Endothelial cell of umbilical vein (primary cell): ENCODE data around the gene THBD. TPM values are rescaled to one million over a fixed set of nuclear protein-coding genes. Genes with fewer than 3 reads are reported as not detected.

Source experiments
- BruUV-seq: library from RNA; stranded (reverse); fragments of 400-500 nt; replicated peaks from 2 replicates; lab custom pipeline; 2021; lab: Mats Ljungman, UMichigan
- CTCF ChIA-PET: fragments of 300-600, 350-600 bp; sonication (Branson Sonifier 250); formaldehyde crosslinking; loops from one replicate; lab custom pipeline; 2021; ENCODE audit warnings: antibody characterized with exemption, inconsistent platforms; lab: Charles Lee
- POLR2A ChIA-PET: fragments of 300-600, 350-600 bp; sonication (Branson Sonifier 250); formaldehyde crosslinking; loops from one replicate; lab custom pipeline; 2021; ENCODE audit warnings: antibody characterized with exemption, inconsistent platforms; lab: Charles Lee
- DNase-seq: peaks from one replicate; pipeline ENCODE4 v3.0.0-alpha.2; 2011; ENCODE audit warnings: low read depth, low spot score
- FAIRE-seq: peaks from 2 replicates; lab custom pipeline; 2011; peaks lifted over from hg19 to GRCh38; lab: Jason Lieb, UNC
- H2AFZ ChIP-seq: 2 replicates; pipeline ENCODE4 v1.6.0; 2012; ENCODE audit warnings: low read depth, low read length, control low read depth, inconsistent platforms
- H3K27ac ChIP-seq: 2 replicates; pipeline ENCODE4 v1.5.1; 2011; ENCODE audit warnings: low read depth, mild to moderate bottlenecking, control low read depth, low read length, moderate library complexity; ENCODE audit not compliant: insufficient read depth
- H3K27me3 ChIP-seq, 2 experiments: 2 replicates each; pipeline versions ENCODE4 v1.6.0 to v1.6.1; 2011; ENCODE audit warnings: low read length in 2 of 2, mixed read lengths in 1 of 2; ENCODE audit not compliant: control insufficient read depth in 2 of 2, insufficient read depth in 2 of 2
- H3K36me3 ChIP-seq, 2 experiments: 2 replicates in 1 of 2; 3 replicates in 1 of 2; pipeline ENCODE4 v1.5.1; 2011; ENCODE audit warnings: low read length in 2 of 2, mild to moderate bottlenecking in 1 of 2, moderate library complexity in 1 of 2; ENCODE audit not compliant: control insufficient read depth in 2 of 2, insufficient read depth in 2 of 2; ENCODE audit errors: extremely low read depth in 1 of 2
- H3K4me1 ChIP-seq: 3 replicates; pipeline ENCODE4 v1.5.1; 2011; ENCODE audit warnings: mild to moderate bottlenecking, low read length; ENCODE audit not compliant: control insufficient read depth, insufficient read depth; ENCODE audit errors: extremely low read depth
- H3K4me2 ChIP-seq: 2 replicates; pipeline ENCODE4 v1.6.1; 2011; ENCODE audit warnings: low read length, control low read depth, mixed read lengths; ENCODE audit not compliant: insufficient read depth
- H3K4me3 ChIP-seq, 3 experiments: fragments of 200-600 bp in 1 of 3; sonication (generic), shearing (Covaris generic) in 1 of 3; replicated peaks in 1 of 3; 2 replicates each; pipeline ENCODE4 v1.5.1; 2011 to 2016; ENCODE audit warnings: control low read depth in 3 of 3, low read length in 3 of 3, mild to moderate bottlenecking in 2 of 3, inconsistent platforms in 1 of 3, low read depth in 1 of 3, moderate library complexity in 1 of 3; ENCODE audit not compliant: insufficient read depth in 1 of 3
- H3K79me2 ChIP-seq: 2 replicates; pipeline ENCODE4 v1.6.0; 2012; ENCODE audit warnings: low read length, inconsistent platforms; ENCODE audit not compliant: control insufficient read depth, insufficient read depth
- H3K9ac ChIP-seq: replicated peaks from 2 replicates; pipeline ENCODE3; 2011; ENCODE audit warnings: low read length, control low read depth; ENCODE audit not compliant: insufficient read depth; ENCODE audit errors: extremely low read depth
- H3K9me1 ChIP-seq: replicated peaks from 3 replicates; pipeline ENCODE4 v1.6.0; 2011; ENCODE audit warnings: mild to moderate bottlenecking, low read length; ENCODE audit not compliant: control insufficient read depth, insufficient read depth; ENCODE audit errors: extremely low read depth
- H3K9me3 ChIP-seq: replicated peaks from 2 replicates; pipeline ENCODE4 v1.5.1; 2012; ENCODE audit warnings: low read length, inconsistent platforms; ENCODE audit not compliant: control insufficient read depth, insufficient read depth
- H4K20me1 ChIP-seq: replicated peaks from 2 replicates; pipeline ENCODE3; 2011; ENCODE audit warnings: mild to moderate bottlenecking, low read length; ENCODE audit not compliant: control insufficient read depth, insufficient read depth; ENCODE audit errors: extremely low read depth
- EZH2 ChIP-seq: IDR thresholded peaks from 2 replicates; pipeline ENCODE4 v1.6.1; 2012; ENCODE audit warnings: borderline replicate concordance, low read depth, mild to moderate bottlenecking, moderate library complexity, low read length, inconsistent platforms; ENCODE audit not compliant: severe bottlenecking
- FOS ChIP-seq: IDR thresholded peaks from 2 replicates; pipeline ENCODE4 v1.6.1; 2011; ENCODE audit warnings: mild to moderate bottlenecking, low read length, moderate library complexity, borderline replicate concordance; ENCODE audit not compliant: insufficient read depth
- GATA2 ChIP-seq: IDR thresholded peaks from 2 replicates; pipeline ENCODE4 v1.7.0; 2011; ENCODE audit warnings: low read depth, mild to moderate bottlenecking, moderate library complexity, mixed read lengths, low read length; ENCODE audit not compliant: insufficient read length, insufficient read depth
- JUN ChIP-seq: IDR thresholded peaks from 2 replicates; pipeline ENCODE4 v1.6.1; 2011; ENCODE audit warnings: borderline replicate concordance, low read depth; ENCODE audit not compliant: insufficient read length, insufficient read depth
- MYC ChIP-seq: IDR thresholded peaks from one replicate; pipeline ENCODE4 v1.6.1; 2011; ENCODE audit warnings: mild to moderate bottlenecking, low read depth, low read length
- POLR2A ChIP-seq: IDR thresholded peaks from 2 replicates; pipeline ENCODE4 v1.6.1; 2012; ENCODE audit warnings: low read depth, mild to moderate bottlenecking, control low read depth, low read length
- POLR2AphosphoS5 ChIP-seq: IDR thresholded peaks from 2 replicates; pipeline ENCODE4 v1.6.1; 2012; ENCODE audit warnings: low read depth, mild to moderate bottlenecking, control low read depth, low read length, moderate library complexity; ENCODE audit not compliant: insufficient read depth
- dilution Hi-C: fragments of 300-500 bp; cut with MboI; formaldehyde crosslinking; loops from one replicate; pipeline ENCODE4 v1.15.0; 2019; ENCODE audit warnings: low sequenced_read_pairs; ENCODE audit not compliant: extremely low pct_ligation_motif_present
- intact Hi-C: fragments of 100-400 bp; cut with micrococcal nuclease; formaldehyde crosslinking; loops from one replicate; pipeline ENCODE4 v1.10.0; 2022
- polyA plus RNA-seq, 4 experiments: library from polyadenylated mRNA; depleted of rRNA in 3 of 4; stranded (reverse) in 3 of 4; unstranded in 1 of 4; fragments of >200 nt; gene quantifications; 2 replicates each; pipeline versions ENCODE4 v1.2.1 to v1.2.3, GENCODE V29; 2011 to 2012; ENCODE audit warnings: missing spikeins in 1 of 4
- total RNA-seq: library from RNA; stranded (reverse); gene quantifications from 2 replicates; pipeline ENCODE4 v1.2.3, GENCODE V29; 2021
- TF ChIP-seq, protein P1 (sequence below): IDR thresholded peaks from 2 replicates; pipeline ENCODE4 v1.6.1; 2011; ENCODE audit not compliant: insufficient read depth, insufficient read length
- TF ChIP-seq, protein P2 (sequence below), 2 donors: IDR thresholded peaks; 1 replicate in 1 of 2; 2 replicates in 1 of 2; pipeline ENCODE4 v1.5.1; 2011; ENCODE audit warnings: low read length in 2 of 2, mild to moderate bottlenecking in 2 of 2, moderate library complexity in 2 of 2, control low read depth in 1 of 2, inconsistent platforms in 1 of 2, low read depth in 1 of 2; ENCODE audit not compliant: insufficient read depth in 1 of 2; ENCODE audit errors: extremely low read depth in 1 of 2

The THBD gene
- total and polyA plus RNA-seq, 2 donors (not counting 3 experiments of a cell fraction or from before 2014, with no cell fraction given) = 17.1 to 28.0 TPM

DNA sequence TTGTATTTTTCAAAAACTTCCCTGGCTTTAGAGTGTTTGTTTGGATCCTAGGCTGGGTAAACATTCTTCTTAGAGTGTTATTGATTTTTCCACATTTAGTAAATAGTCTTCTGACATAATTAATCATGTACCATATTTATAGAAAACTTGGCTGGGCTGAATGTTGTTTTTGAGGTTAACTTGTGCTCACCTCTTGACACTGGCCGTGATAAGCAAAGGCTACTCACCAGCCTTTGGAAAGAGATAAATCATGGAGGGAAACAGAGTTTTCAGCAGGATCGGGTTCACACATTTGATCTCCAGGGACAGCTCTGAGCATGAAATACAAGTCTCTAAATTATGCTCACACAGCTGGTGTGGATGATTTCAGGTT, 42.9 kb upstream of the THBD start:
- H4K20me1 ChIP-seq = no peaks in the 10 kb centered on the region
- H2AFZ ChIP-seq = no peak overlapping the region
- dilution Hi-C loops (no loop called here), intact Hi-C loops (loop anchor here (1.0 kb wide), 1 partner anchor 11 kb away; no protein-coding TSS in a partner anchor)
- H3K9me3 ChIP-seq = no peaks in the 10 kb centered on the region
- peak overlapping the region; percentile 48 for H3K27ac ChIP-seq
- DNase-seq = peak; percentile 89
- no peak overlapping the region for H3K9ac ChIP-seq
- ChIA-PET CTCF (interaction anchor here (0.9 to 1.6 kb wide), 11 partner anchors 8 to 166 kb away, joined by 3 to 5 read pairs (median 3); no protein-coding TSS in a partner anchor), POLR2A (interaction anchor here (1.0 to 1.1 kb wide), 2 partner anchors 11 to 14 kb away, joined by 4 read pairs; no protein-coding TSS in a partner anchor)
- no TSS peak for BruUV-seq
- no peaks in the 10 kb centered on the region for H3K79me2 ChIP-seq
- TF ChIP-seq GATA2 (peak; percentile 87), MYC (no peak), FOS (peak; percentile 70), EZH2 (no peak), POLR2AphosphoS5 (peak; percentile 69), POLR2A (no peak), JUN (peak; percentile 38)
- TF ChIP-seq, protein P1, sequence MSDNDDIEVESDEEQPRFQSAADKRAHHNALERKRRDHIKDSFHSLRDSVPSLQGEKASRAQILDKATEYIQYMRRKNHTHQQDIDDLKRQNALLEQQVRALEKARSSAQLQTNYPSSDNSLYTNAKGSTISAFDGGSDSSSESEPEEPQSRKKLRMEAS = no peak
- TF ChIP-seq, protein P2, sequence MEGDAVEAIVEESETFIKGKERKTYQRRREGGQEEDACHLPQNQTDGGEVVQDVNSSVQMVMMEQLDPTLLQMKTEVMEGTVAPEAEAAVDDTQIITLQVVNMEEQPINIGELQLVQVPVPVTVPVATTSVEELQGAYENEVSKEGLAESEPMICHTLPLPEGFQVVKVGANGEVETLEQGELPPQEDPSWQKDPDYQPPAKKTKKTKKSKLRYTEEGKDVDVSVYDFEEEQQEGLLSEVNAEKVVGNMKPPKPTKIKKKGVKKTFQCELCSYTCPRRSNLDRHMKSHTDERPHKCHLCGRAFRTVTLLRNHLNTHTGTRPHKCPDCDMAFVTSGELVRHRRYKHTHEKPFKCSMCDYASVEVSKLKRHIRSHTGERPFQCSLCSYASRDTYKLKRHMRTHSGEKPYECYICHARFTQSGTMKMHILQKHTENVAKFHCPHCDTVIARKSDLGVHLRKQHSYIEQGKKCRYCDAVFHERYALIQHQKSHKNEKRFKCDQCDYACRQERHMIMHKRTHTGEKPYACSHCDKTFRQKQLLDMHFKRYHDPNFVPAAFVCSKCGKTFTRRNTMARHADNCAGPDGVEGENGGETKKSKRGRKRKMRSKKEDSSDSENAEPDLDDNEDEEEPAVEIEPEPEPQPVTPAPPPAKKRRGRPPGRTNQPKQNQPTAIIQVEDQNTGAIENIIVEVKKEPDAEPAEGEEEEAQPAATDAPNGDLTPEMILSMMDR (IDR thresholded peaks at IDR 0.05; ENCODE audit: extremely low read depth in 1 of 2, insufficient read depth in 1 of 2, low read depth in 1 of 2, low read length in 2 of 2) = no peak
- no peaks in the 10 kb centered on the region for H3K27me3 ChIP-seq
- H3K4me3 ChIP-seq = no peak overlapping the region
- H3K9me1 ChIP-seq = no peaks in the 10 kb centered on the region
- H3K4me1 ChIP-seq = peaks cover 43% of the 10 kb centered on the region
- peak; percentile 94 for FAIRE-seq
- peak overlapping the region; percentile 14 for H3K4me2 ChIP-seq
- H3K36me3 ChIP-seq = no peaks in the 10 kb centered on the region
